Spinal cord (tissue), 10 donors: Measurements from ENCODE around the gene LRRC8C. TPM values are rescaled to one million over a fixed set of nuclear protein-coding genes. Genes with fewer than 3 reads are reported as not detected.

Experiments used
- DNase-seq, 6 donors: peaks; one replicate each; pipeline versions ENCODE4 v3.0.0 to v3.0.0-alpha.2; 2013 to 2015; ENCODE audit warnings: low spot score in 6 of 6, low read depth in 4 of 6
- H3K27ac ChIP-seq: one replicate; pipeline ENCODE4 v1.5.1; 2013; ENCODE audit warnings: low read depth, low read length, control low read depth
- H3K27me3 ChIP-seq: one replicate; pipeline ENCODE4 v1.6.1; 2013; ENCODE audit warnings: low read length; ENCODE audit not compliant: control insufficient read depth, insufficient read depth
- H3K36me3 ChIP-seq: one replicate; pipeline ENCODE4 v1.6.1; 2013; ENCODE audit warnings: low read length; ENCODE audit not compliant: control insufficient read depth, insufficient read depth
- H3K4me1 ChIP-seq: one replicate; pipeline ENCODE4 v1.6.1; 2013; ENCODE audit warnings: low read length; ENCODE audit not compliant: control insufficient read depth, insufficient read depth
- H3K4me3 ChIP-seq: one replicate; pipeline ENCODE4 v1.5.1; 2013; ENCODE audit warnings: low read depth, low read length, control low read depth
- H3K9me3 ChIP-seq: one replicate; pipeline ENCODE4 v1.6.1; 2013; ENCODE audit warnings: low read length; ENCODE audit not compliant: control insufficient read depth, insufficient read depth
- WGBS: methylation state at CpG from one replicate; pipeline ENCODE4 v1.1.5; 2013; ENCODE audit warnings: missing lambda C conversion rate; ENCODE audit not compliant: insufficient coverage; 5-methylcytosine and 5-hydroxymethylcytosine counted together
- polyA plus RNA-seq, 2 donors: library from polyadenylated mRNA; unstranded; fragments of 120-200 nt; gene quantifications; one replicate each; pipeline ENCODE4 v1.2.1, GENCODE V29; 2013; ENCODE audit not compliant: insufficient read length in 2 of 2
- total RNA-seq, 2 donors: library from RNA; depleted of rRNA in 1 of 2; stranded (reverse); fragments of 120-200 nt in 1 of 2; fragments of >200 nt in 1 of 2; gene quantifications; one replicate each; pipeline versions ENCODE4 v1.2.3 to v1.2.4, GENCODE V29; 2013 to 2014
- donor health status: healthy.

LRRC8C gene
- total and polyA plus RNA-seq, 4 donors, result 10.5 to 19.7 (median 17.1) TPM

GRCh38 chr1:89667691-89668090 lies 34.8 kb downstream of the LRRC8C start:
- no peaks in the 10 kb centered on the region for H3K36me3 ChIP-seq
- no peak for DNase-seq
- H3K27me3 ChIP-seq, result no peaks in the 10 kb centered on the region
- H3K4me3 ChIP-seq, result no peak overlapping the region
- H3K9me3 ChIP-seq, result peaks cover 4% of the 10 kb centered on the region
- H3K4me1 ChIP-seq, result no peaks in the 10 kb centered on the region
- no peak overlapping the region for H3K27ac ChIP-seq
- no CpG with 5 or more reads among the region's 1 CpG for WGBS

- no peak overlapping the region for H3K27ac ChIP-seq
- H3K9me3 ChIP-seq, result peaks cover 3% of the 10 kb centered on the region
- H3K36me3 ChIP-seq, result no peaks in the 10 kb centered on the region
- H3K4me3 ChIP-seq, result no peak overlapping the region
- no peak for DNase-seq
- no peaks in the 10 kb centered on the region for H3K4me1 ChIP-seq
- no peaks in the 10 kb centered on the region for H3K27me3 ChIP-seq
- WGBS, result no CpG with 5 or more reads among the region's 3 CpGs
These were observed 36.0 kb downstream of the LRRC8C start for GRCh38 chr1:89668961-89669360.

GRCh38 chr1:89669441-89669840 lies 36.5 kb downstream of the LRRC8C start:
- no peak for DNase-seq
- Histone ChIP-seq H3K9me3 (no peaks in the 10 kb centered on the region), H3K4me1 (no peaks in the 10 kb centered on the region), H3K4me3 (no peak overlapping the region), H3K27ac (no peak overlapping the region), H3K36me3 (no peaks in the 10 kb centered on the region), H3K27me3 (no peaks in the 10 kb centered on the region)
- no CpG with 5 or more reads among the region's 1 CpG for WGBS

GRCh38 chr1:89670163-89670562 lies 37.2 kb downstream of the LRRC8C start:
- no peak overlapping the region for H3K27ac ChIP-seq
- no peaks in the 10 kb centered on the region for H3K36me3 ChIP-seq
- no peaks in the 10 kb centered on the region for H3K27me3 ChIP-seq
- 67% methylated on average over 5 of the region's 7 CpGs for WGBS
- H3K4me1 ChIP-seq, result no peaks in the 10 kb centered on the region
- no peaks in the 10 kb centered on the region for H3K9me3 ChIP-seq
- DNase-seq, result peak in 2 of 6 donors; percentile 24 to 39
- no peak overlapping the region for H3K4me3 ChIP-seq

- Histone ChIP-seq H3K4me1 (no peaks in the 10 kb centered on the region), H3K27me3 (no peaks in the 10 kb centered on the region)
These were observed 37.8 kb downstream of the LRRC8C start for GRCh38 chr1:89670711-89671110.

GRCh38 chr1:89671775-89672488 lies 39.0 kb downstream of the LRRC8C start:
- no peaks in the 10 kb centered on the region for H3K9me3 ChIP-seq
- no peaks in the 10 kb centered on the region for H3K36me3 ChIP-seq
- no peaks in the 10 kb centered on the region for H3K4me1 ChIP-seq
- DNase-seq, result no peak
- no peak overlapping the region for H3K4me3 ChIP-seq
- WGBS, result 100% methylated on average over 1 of the region's 4 CpGs
- no peaks in the 10 kb centered on the region for H3K27me3 ChIP-seq
- H3K27ac ChIP-seq, result no peak overlapping the region

More at GRCh38 chr1:89670711-89671110, 37.8 kb downstream of the LRRC8C start:
- Histone ChIP-seq H3K27ac (no peak overlapping the region), H3K9me3 (no peaks in the 10 kb centered on the region), H3K36me3 (no peaks in the 10 kb centered on the region), H3K4me3 (no peak overlapping the region)
- no peak for DNase-seq

GRCh38 chr1:89672489-89673183 lies 39.7 kb downstream of the LRRC8C start:
- no peaks in the 10 kb centered on the region for H3K36me3 ChIP-seq
- no peak for DNase-seq
- 90% methylated on average over 2 of the region's 6 CpGs for WGBS

GRCh38 chr1:89673251-89673650 lies 40.3 kb downstream of the LRRC8C start:
- H3K27ac ChIP-seq, result no peak overlapping the region
- H3K9me3 ChIP-seq, result no peaks in the 10 kb centered on the region
- no peaks in the 10 kb centered on the region for H3K27me3 ChIP-seq
- 100% methylated on average over 2 of the region's 4 CpGs for WGBS
- no peak overlapping the region for H3K4me3 ChIP-seq
- no peak for DNase-seq
- no peaks in the 10 kb centered on the region for H3K36me3 ChIP-seq
- H3K4me1 ChIP-seq, result no peaks in the 10 kb centered on the region

More at GRCh38 chr1:89672489-89673183, 39.7 kb downstream of the LRRC8C start:
- H3K27ac ChIP-seq, result no peak overlapping the region
- H3K4me1 ChIP-seq, result no peaks in the 10 kb centered on the region
- no peak overlapping the region for H3K4me3 ChIP-seq
- no peaks in the 10 kb centered on the region for H3K9me3 ChIP-seq
- no peaks in the 10 kb centered on the region for H3K27me3 ChIP-seq

- H3K27ac ChIP-seq, result no peak overlapping the region
- no peak overlapping the region for H3K4me3 ChIP-seq
- DNase-seq, result no peak
- WGBS, result 92% methylated on average over 2 of the region's 4 CpGs
- H3K36me3 ChIP-seq, result no peaks in the 10 kb centered on the region
- no peaks in the 10 kb centered on the region for H3K4me1 ChIP-seq
- H3K9me3 ChIP-seq, result no peaks in the 10 kb centered on the region
- H3K27me3 ChIP-seq, result no peaks in the 10 kb centered on the region
These were observed 42.8 kb downstream of the LRRC8C start for GRCh38 chr1:89675677-89676076.
